Colonic mucosa (tissue), 4 donors: ENCODE measurements around the gene DENND1B. TPM values are rescaled to one million over a fixed set of nuclear protein-coding genes. Genes with fewer than 3 reads are reported as not detected.

Source experiments
- DNase-seq: peaks from one replicate; pipeline ENCODE4 v3.0.0-alpha.2; 2020
- H3K27ac ChIP-seq: fragments of 200-600 bp; one replicate; pipeline ENCODE4 v1.8.0; 2021
- H3K27me3 ChIP-seq: fragments of 200-600 bp; one replicate; pipeline ENCODE4 v1.8.0; 2021
- H3K36me3 ChIP-seq: fragments of 200-600 bp; one replicate; pipeline ENCODE4 v1.8.0; 2021
- H3K4me1 ChIP-seq: fragments of 200-600 bp; one replicate; pipeline ENCODE4 v1.8.0; 2021; ENCODE audit warnings: mild to moderate bottlenecking
- H3K4me3 ChIP-seq: fragments of 200-600 bp; one replicate; pipeline ENCODE4 v1.8.0; 2021
- H3K9ac ChIP-seq, 2 donors: one replicate each; pipeline ENCODE4 v1.7.0; 2013; ENCODE audit warnings: control low read depth in 2 of 2, low read depth in 2 of 2, low read length in 2 of 2
- H3K9me3 ChIP-seq: fragments of 200-600 bp; one replicate; pipeline ENCODE4 v1.8.0; 2021
- intact Hi-C: fragments of 100-400 bp; cut with DNase I; formaldehyde crosslinking; loops from one replicate; pipeline ENCODE4 v1.14.1; 2022
- total RNA-seq, 2 donors: library from RNA; stranded (reverse); fragmentation: NEBNext Ultra II Directional in 1 of 2; extraction: Animal tissue kit (Norgen Biotek cat#: 25700) in 1 of 2; gene quantifications; one replicate each; pipeline ENCODE4 v1.2.1, GENCODE V29; 2021
- TF ChIP-seq, protein P1 (sequence below): fragments of 200-600 bp; IDR thresholded peaks from one replicate; pipeline ENCODE4 v1.8.0; 2022; ENCODE audit warnings: antibody characterized with exemption, mild to moderate bottlenecking
- donor health status: healthy.
- donor health status: DM: no; HTN: no; CAD: no.
- donor health status: DM: no; HTN: no; CAD: no.

The DENND1B gene
- total RNA-seq, 2 donors from 2014 or later, result 19.5 to 25.7 TPM

DNA sequence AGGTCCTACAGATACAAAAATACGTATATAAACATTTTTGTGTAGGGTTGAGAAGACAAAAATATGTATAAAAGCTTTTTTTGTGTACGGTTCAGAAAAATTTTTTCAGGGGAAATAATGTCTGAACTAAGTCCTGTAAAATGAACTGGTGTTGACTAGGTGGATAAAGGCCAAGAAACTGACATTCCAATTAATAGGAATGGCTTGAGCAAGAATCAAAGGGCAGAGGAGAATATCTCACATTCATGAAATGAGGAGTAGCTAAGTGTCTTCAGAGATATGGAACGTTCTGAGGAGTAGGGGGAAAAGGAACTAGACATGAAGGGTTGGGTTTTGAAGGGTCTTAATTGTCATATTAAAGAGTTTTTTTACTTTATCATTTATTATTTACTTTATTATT, 231.2 kb downstream of the DENND1B start:
- intact Hi-C loops, result no loop called here
- H3K4me3 ChIP-seq, result no peak overlapping the region
- no peak overlapping the region for H3K27ac ChIP-seq
- no peak for DNase-seq
- no peaks in the 10 kb centered on the region for H3K36me3 ChIP-seq
- no peaks in the 10 kb centered on the region for H3K9me3 ChIP-seq
- H3K9ac ChIP-seq, result no peak overlapping the region
- no peaks in the 10 kb centered on the region for H3K4me1 ChIP-seq
- H3K27me3 ChIP-seq, result no peaks in the 10 kb centered on the region
- TF ChIP-seq, protein P1, sequence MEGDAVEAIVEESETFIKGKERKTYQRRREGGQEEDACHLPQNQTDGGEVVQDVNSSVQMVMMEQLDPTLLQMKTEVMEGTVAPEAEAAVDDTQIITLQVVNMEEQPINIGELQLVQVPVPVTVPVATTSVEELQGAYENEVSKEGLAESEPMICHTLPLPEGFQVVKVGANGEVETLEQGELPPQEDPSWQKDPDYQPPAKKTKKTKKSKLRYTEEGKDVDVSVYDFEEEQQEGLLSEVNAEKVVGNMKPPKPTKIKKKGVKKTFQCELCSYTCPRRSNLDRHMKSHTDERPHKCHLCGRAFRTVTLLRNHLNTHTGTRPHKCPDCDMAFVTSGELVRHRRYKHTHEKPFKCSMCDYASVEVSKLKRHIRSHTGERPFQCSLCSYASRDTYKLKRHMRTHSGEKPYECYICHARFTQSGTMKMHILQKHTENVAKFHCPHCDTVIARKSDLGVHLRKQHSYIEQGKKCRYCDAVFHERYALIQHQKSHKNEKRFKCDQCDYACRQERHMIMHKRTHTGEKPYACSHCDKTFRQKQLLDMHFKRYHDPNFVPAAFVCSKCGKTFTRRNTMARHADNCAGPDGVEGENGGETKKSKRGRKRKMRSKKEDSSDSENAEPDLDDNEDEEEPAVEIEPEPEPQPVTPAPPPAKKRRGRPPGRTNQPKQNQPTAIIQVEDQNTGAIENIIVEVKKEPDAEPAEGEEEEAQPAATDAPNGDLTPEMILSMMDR, result no peak

DNA sequence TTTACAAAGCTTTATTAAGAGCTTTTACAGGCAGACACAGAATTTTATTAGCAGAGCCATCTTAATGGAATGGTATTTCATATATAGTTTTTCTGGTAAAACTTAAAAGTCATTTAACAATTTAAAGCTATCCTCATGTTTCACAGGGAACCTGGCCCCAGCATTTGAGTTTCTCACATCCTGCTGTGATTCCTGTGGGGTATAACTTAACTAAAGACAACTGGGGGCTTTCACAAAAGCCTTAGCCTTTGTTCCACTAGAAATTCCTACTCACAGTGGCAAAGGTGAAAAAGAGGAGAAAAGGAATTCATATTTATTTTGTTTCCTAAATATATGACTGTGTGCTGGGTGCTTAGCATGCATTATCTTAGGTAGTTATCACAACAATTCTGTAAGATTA, 233.9 kb downstream of the DENND1B start:
- H3K4me3 ChIP-seq, result no peak overlapping the region
- H3K36me3 ChIP-seq, result no peaks in the 10 kb centered on the region
- H3K9me3 ChIP-seq, result no peaks in the 10 kb centered on the region
- H3K27me3 ChIP-seq, result no peaks in the 10 kb centered on the region
- no peak overlapping the region for H3K9ac ChIP-seq
- no peak overlapping the region for H3K27ac ChIP-seq
- TF ChIP-seq, protein P1, result no peak
- H3K4me1 ChIP-seq, result no peaks in the 10 kb centered on the region
- intact Hi-C loops, result no loop called here
- no peak for DNase-seq

DNA sequence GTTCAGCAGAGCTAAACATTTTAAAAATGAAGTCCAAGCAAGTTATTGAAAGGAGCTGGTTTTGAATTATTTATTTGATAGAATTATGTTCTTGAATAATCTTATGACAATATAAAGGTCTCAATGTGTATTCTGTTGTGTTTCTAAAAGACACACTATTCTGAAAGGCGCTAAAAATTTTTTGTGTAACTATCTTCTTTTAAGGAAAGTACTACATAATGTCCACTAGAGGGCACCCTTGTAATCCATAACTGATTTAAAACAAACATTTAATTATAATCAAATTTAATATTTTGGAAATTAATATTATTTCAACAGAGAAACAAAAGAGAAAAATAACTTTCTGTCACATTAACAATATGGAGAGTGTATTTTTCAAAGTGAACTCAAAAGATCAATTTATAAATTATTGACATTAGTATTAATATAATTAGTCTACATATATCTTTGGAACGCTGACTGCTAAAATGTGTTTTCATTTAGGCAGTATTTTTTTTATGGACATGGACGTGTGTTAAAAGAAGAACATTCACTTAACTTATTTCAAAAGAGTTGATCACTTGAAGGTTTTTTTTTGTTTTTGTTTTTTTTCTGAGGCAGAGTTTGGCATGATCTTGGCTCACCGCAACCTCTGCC, 248.4 kb downstream of the DENND1B start:
- TF ChIP-seq, protein P1, result peak; percentile 75
- no peaks in the 10 kb centered on the region for H3K9me3 ChIP-seq
- no peak overlapping the region for H3K9ac ChIP-seq
- no peaks in the 10 kb centered on the region for H3K36me3 ChIP-seq
- H3K4me3 ChIP-seq, result no peak overlapping the region
- intact Hi-C loops, result loop anchor here (5.0 kb wide), 1 partner anchor 340 kb away; no protein-coding TSS in a partner anchor
- no peaks in the 10 kb centered on the region for H3K27me3 ChIP-seq
- H3K4me1 ChIP-seq, result no peaks in the 10 kb centered on the region
- no peak overlapping the region for H3K27ac ChIP-seq
- no peak for DNase-seq

DNA sequence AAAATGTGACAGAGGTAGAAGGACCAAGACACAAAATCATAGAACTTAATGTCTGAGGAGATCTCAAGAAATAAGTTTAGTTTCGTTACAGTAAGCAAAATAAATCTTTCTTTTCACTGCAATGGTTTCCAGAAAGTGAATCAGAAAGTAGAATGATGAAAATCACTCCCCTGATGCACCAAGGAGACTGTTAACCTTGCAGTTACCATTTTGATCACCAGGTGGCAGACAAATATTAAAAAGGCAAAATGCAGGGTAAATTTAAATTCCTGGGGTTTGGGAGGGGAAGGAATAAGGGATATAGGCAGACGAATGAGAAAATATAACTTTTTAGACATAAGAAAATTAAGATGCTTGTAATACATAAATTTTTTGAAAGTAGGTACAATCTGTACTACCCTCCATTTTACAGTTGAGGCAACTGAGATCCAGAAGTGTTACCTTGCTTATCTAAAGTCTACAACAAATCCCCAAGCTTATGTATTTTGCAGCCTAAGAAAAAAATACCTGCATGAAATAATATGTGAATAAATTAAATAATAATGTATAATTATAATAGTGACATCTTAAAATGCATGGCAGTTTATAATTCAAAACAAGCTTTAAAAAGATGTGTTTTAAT, 254.1 kb downstream of the DENND1B start:
- H3K4me3 ChIP-seq, result no peak overlapping the region
- no peaks in the 10 kb centered on the region for H3K27me3 ChIP-seq
- H3K27ac ChIP-seq, result no peak overlapping the region
- H3K36me3 ChIP-seq, result no peaks in the 10 kb centered on the region
- TF ChIP-seq, protein P1, result peak; percentile 51
- no peaks in the 10 kb centered on the region for H3K9me3 ChIP-seq
- H3K9ac ChIP-seq, result no peak overlapping the region
- intact Hi-C loops, result loop anchor here (5.0 kb wide), 1 partner anchor 401 kb away; no protein-coding TSS in a partner anchor
- DNase-seq, result peak; percentile 21
- H3K4me1 ChIP-seq, result no peaks in the 10 kb centered on the region

DNA sequence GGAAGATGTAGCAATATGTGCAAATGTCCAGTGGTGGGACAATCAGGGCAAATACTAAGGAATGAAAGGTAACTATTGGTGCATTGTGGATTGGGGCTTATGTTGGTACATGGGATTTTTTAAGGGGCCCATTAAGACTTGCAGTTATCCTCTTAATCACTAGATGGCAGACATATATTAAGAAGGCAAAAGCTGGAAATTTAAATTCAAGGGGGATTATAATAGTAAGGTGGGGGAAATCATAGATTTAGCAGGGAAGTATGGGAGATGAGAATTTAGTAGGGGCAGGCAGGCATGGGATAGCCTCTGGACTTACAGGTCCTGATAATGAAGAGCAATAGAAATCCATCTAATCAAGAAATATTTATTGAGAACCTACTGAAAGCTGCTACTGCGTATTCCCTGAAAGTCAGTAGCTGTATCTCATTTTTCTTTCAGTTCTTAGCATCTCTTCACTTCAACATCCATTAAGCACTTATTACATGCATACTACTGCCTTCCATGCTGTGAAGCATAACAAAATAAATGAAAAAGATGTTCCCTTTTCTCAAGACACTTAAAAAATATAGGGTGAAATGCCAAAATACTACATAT, 255.4 kb downstream of the DENND1B start:
- Histone ChIP-seq H3K27me3 (no peaks in the 10 kb centered on the region), H3K36me3 (no peaks in the 10 kb centered on the region), H3K4me1 (no peaks in the 10 kb centered on the region), H3K9ac (no peak overlapping the region), H3K27ac (no peak overlapping the region), H3K9me3 (no peaks in the 10 kb centered on the region), H3K4me3 (no peak overlapping the region)
- no peak for DNase-seq
- TF ChIP-seq, protein P1, result no peak
- intact Hi-C loops, result loop anchor here (5.0 kb wide), 1 partner anchor 402 kb away; no protein-coding TSS in a partner anchor
